ENCODE results near the gene MVB12B. TPM values are rescaled to one million over a fixed set of nuclear protein-coding genes. Genes with fewer than 3 reads are reported as not detected.
"Not testable (repeated sequence)": the region's sequence is repeated elsewhere in the genome, so short reads cannot be mapped to it uniquely, and the experiment has no call there.

MVB12B gene
- total RNA-seq, 4 donors from 2014 or later: 6.1 to 18.0 (median 13.2) TPM

- Histone ChIP-seq H3K4me3 (no peak overlapping the region), H3K27me3 (no peaks in the 10 kb centered on the region), H3K4me1 (no peaks in the 10 kb centered on the region), H3K36me3 (no peaks in the 10 kb centered on the region), H3K27ac (no peak overlapping the region), H3K9me3 (no peaks in the 10 kb centered on the region)
- in situ Hi-C loops (cut with MboI; ENCODE audit: low sequenced_read_pairs in 4 of 4): no loop called here
- no peak for DNase-seq
- TF ChIP-seq CTCF (IDR thresholded peaks at IDR 0.05 in 4 of 5, conservative IDR thresholded peaks at IDR 0.05 in 1 of 5): no peak
- TF ChIP-seq POLR2A (IDR thresholded peaks at IDR 0.05): no peak
- intact Hi-C loops (cut with DNase I; ENCODE audit: low total_unique reads): no loop called here
- no peak for ATAC-seq
These were observed 146.3 kb downstream of the MVB12B start for GRCh38 chr9:126472948-126473298.

DNA sequence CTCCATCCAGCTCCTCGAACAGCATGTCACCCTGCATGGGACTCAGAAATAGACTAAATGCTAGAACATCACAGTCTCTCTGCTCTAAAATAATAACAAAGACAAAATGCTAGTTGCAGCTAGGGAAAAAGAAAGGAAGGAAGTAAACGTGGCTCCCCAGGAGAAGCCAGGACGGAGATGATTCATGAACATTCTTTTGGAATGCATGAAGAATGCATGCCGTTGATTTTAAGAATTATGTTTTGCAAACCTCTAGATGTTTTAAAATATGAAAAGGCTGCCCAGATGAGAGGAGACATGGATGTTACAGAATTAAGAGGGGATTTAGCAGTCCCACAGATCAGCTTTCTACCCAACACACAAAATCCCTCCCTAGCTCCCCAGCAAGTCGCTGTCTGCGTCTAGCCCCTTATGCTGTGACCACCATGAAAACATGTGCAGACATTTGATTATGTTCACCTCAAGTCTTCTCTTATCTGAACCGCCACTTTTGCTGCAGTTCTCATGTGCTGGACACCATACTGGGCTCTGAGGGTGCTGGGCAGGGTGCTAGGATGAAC lies 147.7 kb downstream of the MVB12B start:
- Histone ChIP-seq H3K4me3 (no peak overlapping the region), H3K9me3 (no peaks in the 10 kb centered on the region), H3K36me3 (no peaks in the 10 kb centered on the region), H3K27me3 (no peaks in the 10 kb centered on the region), H3K4me1 (no peaks in the 10 kb centered on the region), H3K27ac (no peak overlapping the region)
- intact Hi-C loops (cut with DNase I; ENCODE audit: low total_unique reads): no loop called here
- DNase-seq (no peak), ATAC-seq (no peak)
- TF ChIP-seq POLR2A (IDR thresholded peaks at IDR 0.05) (no peak), CTCF (IDR thresholded peaks at IDR 0.05 in 4 of 5, conservative IDR thresholded peaks at IDR 0.05 in 1 of 5) (no peak)
- in situ Hi-C loops (cut with MboI; ENCODE audit: low sequenced_read_pairs in 4 of 4): no loop called here

GRCh38 chr9:126474786-126475485 lies 148.3 kb downstream of the MVB12B start:
- ATAC-seq: no peak
- Histone ChIP-seq H3K4me1 (no peaks in the 10 kb centered on the region), H3K4me3 (no peak overlapping the region), H3K9me3 (no peaks in the 10 kb centered on the region), H3K27me3 (no peaks in the 10 kb centered on the region), H3K36me3 (no peaks in the 10 kb centered on the region), H3K27ac (no peak overlapping the region)
- intact Hi-C loops (cut with DNase I; ENCODE audit: low total_unique reads): no loop called here
- no peak for TF ChIP-seq POLR2A (IDR thresholded peaks at IDR 0.05)
- no peak for TF ChIP-seq CTCF (IDR thresholded peaks at IDR 0.05 in 4 of 5, conservative IDR thresholded peaks at IDR 0.05 in 1 of 5)
- DNase-seq: no peak
- in situ Hi-C loops (cut with MboI; ENCODE audit: low sequenced_read_pairs in 4 of 4): loop anchor here in 3 of 4 donors (25.0 kb wide), 2 partner anchors 163 to 1063 kb away; no protein-coding TSS in a partner anchor

DNA sequence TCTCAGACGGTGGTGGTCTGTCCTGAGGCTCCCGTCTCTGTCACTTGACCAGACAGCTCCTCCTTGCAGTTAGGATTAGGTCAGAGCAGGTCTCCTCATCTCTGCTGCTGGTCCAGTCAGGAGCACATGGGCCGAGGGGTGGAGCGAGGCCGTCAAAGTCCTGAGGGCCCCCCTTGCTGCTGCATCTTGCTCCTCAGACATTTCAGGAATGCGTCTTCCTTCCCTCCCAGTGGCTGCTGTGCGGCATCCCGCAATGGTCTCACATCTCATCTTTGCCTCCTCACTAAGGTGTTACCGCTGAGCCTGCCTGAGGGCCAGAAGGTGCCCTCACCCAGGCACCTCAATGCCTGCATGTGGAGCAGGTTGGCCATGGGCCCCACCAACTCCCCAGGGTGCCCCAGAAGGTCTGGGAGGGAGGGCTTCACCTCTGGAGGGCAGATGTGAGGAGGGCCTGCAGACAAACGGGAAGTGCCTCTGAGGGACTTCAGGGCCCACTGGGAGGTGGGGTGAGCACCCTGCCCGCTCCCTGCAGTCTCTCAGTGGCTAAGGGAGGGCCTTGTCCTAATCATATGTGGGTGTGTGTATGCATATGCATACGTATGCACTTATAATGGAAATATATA lies 149.4 kb downstream of the MVB12B start:
- in situ Hi-C loops (cut with MboI; ENCODE audit: low sequenced_read_pairs in 4 of 4): loop anchor here in 3 of 4 donors (25.0 kb wide), 2 partner anchors 164 to 1064 kb away; no protein-coding TSS in a partner anchor
- Histone ChIP-seq H3K27ac (no peak overlapping the region), H3K27me3 (no peaks in the 10 kb centered on the region), H3K9me3 (no peaks in the 10 kb centered on the region), H3K4me1 (no peaks in the 10 kb centered on the region), H3K36me3 (no peaks in the 10 kb centered on the region), H3K4me3 (no peak overlapping the region)
- no peak for ATAC-seq
- no peak for DNase-seq
- no peak for TF ChIP-seq CTCF (IDR thresholded peaks at IDR 0.05 in 4 of 5, conservative IDR thresholded peaks at IDR 0.05 in 1 of 5)
- TF ChIP-seq POLR2A (IDR thresholded peaks at IDR 0.05): no peak
- intact Hi-C loops (cut with DNase I; ENCODE audit: low total_unique reads): no loop called here

DNA sequence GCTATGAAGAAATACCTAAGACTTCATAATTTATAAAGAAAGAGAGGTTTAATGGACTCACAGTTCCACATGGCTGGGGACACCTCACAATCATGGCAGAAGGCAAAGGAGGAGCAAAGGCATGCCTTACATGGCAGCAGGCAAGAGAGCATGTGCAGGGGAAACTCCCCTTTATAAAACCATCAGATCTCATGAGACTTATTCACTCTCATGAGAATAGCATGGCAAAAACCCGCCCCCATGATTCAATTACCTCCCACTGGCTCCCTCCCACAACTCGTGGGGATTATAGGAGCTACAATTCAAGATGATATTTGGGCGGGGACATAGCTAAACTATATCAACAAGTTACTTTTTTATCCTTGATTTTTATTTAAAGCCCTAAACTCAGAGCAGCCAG lies 150.8 kb downstream of the MVB12B start:
- H3K27me3 ChIP-seq; DNase-seq; H3K4me3 ChIP-seq; intact Hi-C loops (cut with DNase I; ENCODE audit: low total_unique reads); ATAC-seq; H3K9me3 ChIP-seq; H3K4me1 ChIP-seq; H3K36me3 ChIP-seq; H3K27ac ChIP-seq: not testable (repeated sequence)
- in situ Hi-C loops (cut with MboI; ENCODE audit: low sequenced_read_pairs in 4 of 4): loop anchor here in 3 of 4 donors (25.0 kb wide), 2 partner anchors 165 to 1065 kb away; no protein-coding TSS in a partner anchor
